ENCODE measurements around the gene SUSD6.

SUSD6 gene

DNA sequence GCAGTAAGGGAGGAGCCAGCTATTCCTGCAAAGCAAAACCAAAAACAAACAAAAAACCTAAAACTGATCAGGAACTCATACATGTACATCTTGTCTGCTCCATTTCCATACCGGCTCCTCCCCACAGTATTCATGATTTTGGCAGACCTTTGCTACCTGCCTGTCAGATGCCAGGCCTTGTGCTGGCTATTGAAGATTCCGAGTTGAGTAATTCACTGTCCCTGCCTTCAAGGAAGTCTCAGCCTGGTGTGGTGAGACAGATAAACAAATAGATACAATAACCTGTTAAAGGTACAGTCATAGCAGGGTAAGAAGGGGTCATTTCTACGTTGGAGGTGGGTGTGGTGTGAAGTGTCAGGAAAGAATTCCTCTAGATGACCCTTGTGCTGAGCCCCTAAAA lies 42.7 kb downstream of the SUSD6 start:
- Histone ChIP-seq H3K4me3 (ENCODE audit: low read depth in 1 of 2, low read length in 2 of 2) (no peak overlapping the region), H3K27me3 (ENCODE audit: control insufficient read depth in 1 of 2, insufficient read depth in 2 of 2, low read length in 2 of 2) (no peaks in the 10 kb centered on the region), H3K9me3 (ENCODE audit: low read length) (no peaks in the 10 kb centered on the region), H3K9ac (ENCODE audit: low read length) (no peak overlapping the region), H3K4me1 (ENCODE audit: insufficient read depth, low read length) (peaks cover 62% of the 10 kb centered on the region), H3K36me3 (ENCODE audit: insufficient read depth, low read length) (no peaks in the 10 kb centered on the region), H3K27ac (ENCODE audit: low read depth, low read length) (no peak overlapping the region)

DNA sequence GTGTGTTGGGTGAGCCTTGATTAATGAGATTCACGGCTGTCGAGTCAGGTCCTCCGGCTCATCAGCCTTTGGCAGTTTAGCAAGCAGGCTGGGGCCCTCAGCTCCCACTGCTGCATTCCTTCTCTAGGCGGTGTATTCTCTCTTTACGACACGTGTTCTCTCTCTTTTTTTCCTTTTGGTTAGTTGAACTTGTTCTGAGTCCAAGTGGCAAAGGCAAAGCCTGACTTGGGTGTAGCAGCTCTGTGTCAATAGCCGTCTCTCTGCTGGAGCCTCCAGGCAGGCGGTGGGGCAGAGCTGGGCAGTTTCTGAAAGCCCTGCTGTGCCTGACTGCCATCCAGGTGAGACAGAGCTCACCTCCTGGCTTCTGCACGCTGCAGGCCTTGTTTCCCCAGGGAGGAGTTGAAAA lies 46.6 kb downstream of the SUSD6 start:
- Histone ChIP-seq H3K4me1 (ENCODE audit: insufficient read depth, low read length) (peaks cover 47% of the 10 kb centered on the region), H3K9me3 (ENCODE audit: low read length) (no peaks in the 10 kb centered on the region), H3K27me3 (ENCODE audit: control insufficient read depth in 1 of 2, insufficient read depth in 2 of 2, low read length in 2 of 2) (no peaks in the 10 kb centered on the region), H3K27ac (ENCODE audit: low read depth, low read length) (peak overlapping the region; percentile 66), H3K4me3 (ENCODE audit: low read depth in 1 of 2, low read length in 2 of 2) (no peak overlapping the region), H3K9ac (ENCODE audit: low read length) (no peak overlapping the region), H3K36me3 (ENCODE audit: insufficient read depth, low read length) (peaks cover 4% of the 10 kb centered on the region)

DNA sequence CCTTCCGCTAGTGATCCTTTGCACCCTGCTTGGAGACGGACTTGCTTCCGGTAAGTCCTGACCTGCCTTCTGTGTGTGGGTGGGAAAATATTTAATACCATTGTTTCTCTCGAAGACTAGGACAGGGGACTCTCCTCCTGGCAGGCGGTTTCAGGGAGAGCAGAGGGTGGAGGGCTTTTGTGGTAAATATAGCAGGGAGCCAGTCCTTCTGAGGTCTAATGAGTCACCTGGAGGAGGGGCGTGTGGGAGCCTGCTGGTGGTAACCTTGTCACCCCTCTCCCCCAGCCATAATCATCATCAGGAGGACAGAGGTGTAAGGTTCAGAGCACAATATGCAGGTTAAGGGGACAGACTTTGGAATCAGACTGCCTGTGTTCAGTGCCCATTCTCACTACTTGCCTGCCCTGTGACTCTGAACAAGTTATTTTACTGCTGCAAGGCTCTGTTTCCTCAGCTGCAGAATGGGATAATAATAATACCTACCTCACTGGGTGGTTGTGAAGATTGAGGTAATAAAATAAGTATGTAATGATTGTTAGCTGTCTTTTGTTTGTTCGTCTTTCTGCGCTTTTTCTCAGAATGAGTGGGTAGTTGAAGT lies 47.4 kb downstream of the SUSD6 start:
- no peak overlapping the region for H3K4me3 ChIP-seq (ENCODE audit: low read depth in 1 of 2, low read length in 2 of 2)
- H3K4me1 ChIP-seq (ENCODE audit: insufficient read depth, low read length): peaks cover 47% of the 10 kb centered on the region
- peaks cover 4% of the 10 kb centered on the region for H3K36me3 ChIP-seq (ENCODE audit: insufficient read depth, low read length)
- no peaks in the 10 kb centered on the region for H3K9me3 ChIP-seq (ENCODE audit: low read length)
- no peak overlapping the region for H3K9ac ChIP-seq (ENCODE audit: low read length)
- H3K27ac ChIP-seq (ENCODE audit: low read depth, low read length): no peak overlapping the region
- no peaks in the 10 kb centered on the region for H3K27me3 ChIP-seq (ENCODE audit: control insufficient read depth in 1 of 2, insufficient read depth in 2 of 2, low read length in 2 of 2)

DNA sequence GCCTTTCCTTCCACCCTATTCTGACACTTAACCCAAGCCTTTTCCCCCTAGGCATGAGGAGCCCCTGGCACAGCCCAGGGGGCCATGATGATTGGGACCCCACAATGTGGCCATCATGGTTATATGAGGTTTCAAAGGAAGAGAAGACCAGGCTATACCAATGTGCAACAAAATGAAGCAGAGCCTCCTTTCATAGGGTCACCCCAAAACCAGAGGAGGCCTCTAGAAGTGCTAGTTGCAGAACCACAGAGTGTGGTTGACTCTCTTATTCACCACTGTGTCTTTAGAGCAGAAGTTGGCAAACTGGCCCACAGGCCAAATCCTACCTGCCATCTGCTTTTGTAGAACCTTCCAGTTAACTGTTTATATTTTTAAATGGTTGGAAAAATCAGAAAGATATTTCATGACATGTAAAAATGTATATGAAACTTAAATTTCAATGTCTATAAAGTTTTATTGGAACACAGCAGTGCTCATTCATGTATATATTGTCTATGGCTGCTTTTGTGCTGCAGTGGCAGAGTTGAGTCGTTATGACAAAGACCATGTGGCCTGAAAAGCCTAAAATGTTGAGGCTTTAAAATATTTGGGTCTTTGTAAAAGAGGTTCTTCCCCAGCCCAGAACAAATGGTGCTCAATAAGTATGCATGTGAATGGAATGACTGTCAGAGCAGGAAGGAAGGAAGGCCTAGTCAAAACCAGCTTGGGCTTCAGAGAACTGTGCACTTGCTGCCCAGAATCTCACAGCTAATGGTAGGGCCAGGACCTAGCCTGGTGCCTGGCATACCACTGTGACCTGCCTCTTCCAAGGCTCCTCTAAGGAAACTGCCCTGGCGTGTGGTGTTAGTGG lies 49.2 kb downstream of the SUSD6 start:
- no peak overlapping the region for H3K27ac ChIP-seq (ENCODE audit: low read depth, low read length)
- H3K4me3 ChIP-seq (ENCODE audit: low read depth in 1 of 2, low read length in 2 of 2): no peak overlapping the region

DNA sequence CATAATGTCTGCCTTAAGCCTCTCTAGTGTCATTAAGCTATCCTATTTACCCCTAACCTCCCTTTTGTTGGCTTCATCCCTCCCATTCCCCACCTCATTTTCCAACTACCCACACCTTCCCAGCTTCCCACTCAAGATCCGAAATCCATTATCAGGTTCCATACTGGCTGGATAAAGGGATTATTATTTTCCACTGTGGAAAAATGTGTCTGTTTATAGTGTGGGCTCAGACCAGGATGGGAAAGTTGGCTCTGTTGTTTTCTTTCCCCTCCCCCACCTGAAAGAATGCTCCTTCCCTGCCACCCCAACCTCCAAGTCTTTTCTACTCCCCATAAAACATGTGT lies 49.8 kb downstream of the SUSD6 start:
- Histone ChIP-seq H3K36me3 (ENCODE audit: insufficient read depth, low read length) (peaks cover 4% of the 10 kb centered on the region), H3K4me1 (ENCODE audit: insufficient read depth, low read length) (peaks cover 65% of the 10 kb centered on the region), H3K9me3 (ENCODE audit: low read length) (no peaks in the 10 kb centered on the region), H3K4me3 (ENCODE audit: low read depth in 1 of 2, low read length in 2 of 2) (no peak overlapping the region), H3K9ac (ENCODE audit: low read length) (no peak overlapping the region), H3K27me3 (ENCODE audit: control insufficient read depth in 1 of 2, insufficient read depth in 2 of 2, low read length in 2 of 2) (no peaks in the 10 kb centered on the region), H3K27ac (ENCODE audit: low read depth, low read length) (no peak overlapping the region)

More for the DNA sequence above, 49.2 kb downstream of the SUSD6 start:
- Histone ChIP-seq H3K36me3 (ENCODE audit: insufficient read depth, low read length) (peaks cover 4% of the 10 kb centered on the region), H3K9ac (ENCODE audit: low read length) (no peak overlapping the region), H3K4me1 (ENCODE audit: insufficient read depth, low read length) (peaks cover 59% of the 10 kb centered on the region), H3K27me3 (ENCODE audit: control insufficient read depth in 1 of 2, insufficient read depth in 2 of 2, low read length in 2 of 2) (no peaks in the 10 kb centered on the region), H3K9me3 (ENCODE audit: low read length) (no peaks in the 10 kb centered on the region)

DNA sequence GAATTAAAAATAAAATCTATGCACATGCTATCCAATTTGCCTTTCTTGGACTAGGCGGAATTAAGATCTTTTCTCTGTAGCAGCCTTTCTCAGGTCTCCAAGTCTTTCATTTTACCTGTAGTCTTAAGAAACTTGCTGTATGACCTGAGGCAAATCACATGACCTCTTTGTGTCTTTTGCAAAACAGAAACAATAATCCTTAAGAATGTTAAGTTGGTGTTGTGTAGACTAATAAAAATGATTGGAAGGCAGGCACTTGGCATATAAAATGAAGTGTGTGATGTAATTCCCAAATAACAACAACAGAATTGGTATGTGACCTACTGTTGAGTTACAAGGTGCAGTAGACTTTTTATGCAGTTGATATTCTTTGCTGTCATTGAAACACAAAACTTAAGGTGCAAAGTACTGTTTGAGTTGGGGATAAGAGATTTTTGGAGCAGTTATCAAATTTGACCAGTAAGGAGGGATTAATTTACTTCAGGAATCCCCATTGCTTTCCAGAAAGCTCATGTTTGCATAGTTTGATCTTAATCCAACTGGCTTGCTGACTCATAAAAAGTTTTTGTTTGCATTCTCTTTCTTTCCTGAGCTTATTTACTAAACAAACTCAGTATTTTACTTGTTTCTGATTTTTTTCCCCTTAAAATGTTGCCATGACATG lies 51.4 kb downstream of the SUSD6 start:
- peak overlapping the region; percentile 65 for H3K27ac ChIP-seq (ENCODE audit: low read depth, low read length)
- no peaks in the 10 kb centered on the region for H3K9me3 ChIP-seq (ENCODE audit: low read length)
- H3K4me3 ChIP-seq (ENCODE audit: low read depth in 1 of 2, low read length in 2 of 2): no peak overlapping the region
- peaks cover 4% of the 10 kb centered on the region for H3K36me3 ChIP-seq (ENCODE audit: insufficient read depth, low read length)
- no peak overlapping the region for H3K9ac ChIP-seq (ENCODE audit: low read length)
- H3K4me1 ChIP-seq (ENCODE audit: insufficient read depth, low read length): peaks cover 72% of the 10 kb centered on the region
- H3K27me3 ChIP-seq (ENCODE audit: control insufficient read depth in 1 of 2, insufficient read depth in 2 of 2, low read length in 2 of 2): no peaks in the 10 kb centered on the region

DNA sequence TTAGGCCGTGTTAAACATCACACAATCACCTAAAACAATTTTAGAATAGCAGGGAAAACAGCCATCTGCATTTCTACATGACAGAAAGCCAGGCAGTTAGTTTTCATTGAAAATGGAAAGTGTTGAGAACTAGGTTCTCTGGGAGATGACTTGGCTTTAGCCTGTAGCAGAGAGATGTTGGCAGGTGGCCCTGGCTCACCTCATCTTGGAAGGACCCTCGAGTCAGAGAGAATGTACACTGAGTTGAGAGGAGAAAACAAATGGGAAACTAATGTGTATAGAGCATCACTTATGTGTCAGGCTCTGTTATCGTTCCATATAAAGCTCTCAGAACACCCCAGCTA lies 51.9 kb downstream of the SUSD6 start:
- Histone ChIP-seq H3K36me3 (ENCODE audit: insufficient read depth, low read length) (peaks cover 4% of the 10 kb centered on the region), H3K4me1 (ENCODE audit: insufficient read depth, low read length) (peaks cover 67% of the 10 kb centered on the region), H3K9me3 (ENCODE audit: low read length) (no peaks in the 10 kb centered on the region), H3K27ac (ENCODE audit: low read depth, low read length) (peak overlapping the region; percentile 65), H3K4me3 (ENCODE audit: low read depth in 1 of 2, low read length in 2 of 2) (no peak overlapping the region), H3K9ac (ENCODE audit: low read length) (no peak overlapping the region), H3K27me3 (ENCODE audit: control insufficient read depth in 1 of 2, insufficient read depth in 2 of 2, low read length in 2 of 2) (no peaks in the 10 kb centered on the region)

DNA sequence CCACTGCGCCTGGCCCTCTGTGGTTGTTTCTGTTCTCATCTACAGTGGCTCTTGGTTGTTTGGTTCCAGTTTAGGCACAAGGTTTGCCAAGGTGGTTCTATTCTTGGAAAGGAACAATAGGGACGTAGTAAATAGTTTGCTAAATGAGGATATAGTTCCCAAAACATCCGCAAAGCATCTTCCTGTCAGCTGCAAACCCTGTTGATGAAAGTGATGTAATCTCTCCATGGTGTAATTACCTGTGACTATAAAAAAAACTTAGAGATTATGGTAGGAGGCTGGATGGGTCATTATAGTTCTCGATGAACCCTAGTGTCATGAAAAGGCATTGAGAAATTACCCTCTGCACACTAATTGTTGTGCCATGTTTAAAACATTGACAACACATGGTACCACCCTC lies 52.9 kb downstream of the SUSD6 start:
- no peak overlapping the region for H3K9ac ChIP-seq (ENCODE audit: low read length)
- H3K4me3 ChIP-seq (ENCODE audit: low read depth in 1 of 2, low read length in 2 of 2): no peak overlapping the region
- peaks cover 63% of the 10 kb centered on the region for H3K4me1 ChIP-seq (ENCODE audit: insufficient read depth, low read length)
- peaks cover 4% of the 10 kb centered on the region for H3K36me3 ChIP-seq (ENCODE audit: insufficient read depth, low read length)
- no peaks in the 10 kb centered on the region for H3K9me3 ChIP-seq (ENCODE audit: low read length)
- H3K27ac ChIP-seq (ENCODE audit: low read depth, low read length): peak overlapping the region; percentile 65
- H3K27me3 ChIP-seq (ENCODE audit: control insufficient read depth in 1 of 2, insufficient read depth in 2 of 2, low read length in 2 of 2): no peaks in the 10 kb centered on the region

DNA sequence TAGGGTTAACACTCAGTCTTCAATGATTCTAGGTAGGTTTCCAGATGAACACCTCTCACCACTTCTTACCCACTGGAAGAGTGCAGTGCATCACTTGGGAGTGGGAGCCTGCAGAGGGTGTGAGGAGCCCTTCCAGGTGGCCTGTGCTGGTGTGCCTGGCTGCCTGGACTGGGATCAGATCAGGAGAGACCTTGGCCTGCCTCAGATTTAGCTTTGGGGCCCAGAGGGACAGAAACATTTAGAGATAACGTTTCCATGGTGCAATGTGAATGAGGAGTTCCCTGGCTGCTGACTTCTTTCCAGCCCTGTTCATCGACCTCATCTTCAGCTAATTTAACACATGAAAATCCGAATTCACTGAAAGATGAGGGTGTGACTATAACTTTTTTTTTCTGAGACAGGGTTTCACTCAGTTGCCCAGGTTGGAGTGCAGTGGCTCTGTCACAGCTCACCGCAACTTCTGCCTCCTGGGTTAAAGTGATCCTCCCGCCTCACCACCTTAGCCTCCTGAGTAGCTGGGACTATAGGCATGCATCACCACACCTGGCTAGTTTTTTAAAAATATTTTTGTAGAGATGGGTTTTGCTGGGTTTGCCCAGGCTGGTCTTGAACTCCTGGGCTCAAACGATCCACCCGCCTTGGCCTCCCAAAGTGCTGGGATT lies 53.6 kb downstream of the SUSD6 start:
- Histone ChIP-seq H3K27ac (ENCODE audit: low read depth, low read length) (peak overlapping the region; percentile 41), H3K4me1 (ENCODE audit: insufficient read depth, low read length) (peaks cover 71% of the 10 kb centered on the region)

DNA sequence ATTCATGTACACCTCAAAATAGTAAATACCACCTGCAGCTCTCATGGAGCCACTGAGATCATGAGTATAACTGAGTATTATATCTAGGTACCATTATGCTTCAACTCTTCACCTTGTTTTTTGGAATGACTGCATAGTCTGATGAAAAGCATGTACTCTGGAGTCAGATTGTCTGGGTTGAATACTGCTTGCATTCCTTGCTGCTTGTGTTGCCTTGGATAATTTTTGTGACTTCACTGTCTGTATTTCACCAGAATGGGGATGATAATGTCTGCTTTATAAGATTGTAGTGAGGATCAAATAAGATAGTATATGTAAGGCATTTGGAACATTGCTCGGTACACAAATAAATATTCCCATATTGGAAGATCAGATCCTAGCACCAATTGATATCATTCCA lies 54.2 kb downstream of the SUSD6 start:
- Histone ChIP-seq H3K27ac (ENCODE audit: low read depth, low read length) (peak overlapping the region; percentile 41), H3K36me3 (ENCODE audit: insufficient read depth, low read length) (no peaks in the 10 kb centered on the region), H3K9me3 (ENCODE audit: low read length) (no peaks in the 10 kb centered on the region), H3K27me3 (ENCODE audit: control insufficient read depth in 1 of 2, insufficient read depth in 2 of 2, low read length in 2 of 2) (no peaks in the 10 kb centered on the region), H3K4me1 (ENCODE audit: insufficient read depth, low read length) (peaks cover 75% of the 10 kb centered on the region), H3K9ac (ENCODE audit: low read length) (no peak overlapping the region), H3K4me3 (ENCODE audit: low read depth in 1 of 2, low read length in 2 of 2) (no peak overlapping the region)

More for the DNA sequence above, 53.6 kb downstream of the SUSD6 start:
- Histone ChIP-seq H3K4me3 (ENCODE audit: low read depth in 1 of 2, low read length in 2 of 2) (no peak overlapping the region), H3K9me3 (ENCODE audit: low read length) (no peaks in the 10 kb centered on the region), H3K27me3 (ENCODE audit: control insufficient read depth in 1 of 2, insufficient read depth in 2 of 2, low read length in 2 of 2) (no peaks in the 10 kb centered on the region), H3K9ac (ENCODE audit: low read length) (no peak overlapping the region), H3K36me3 (ENCODE audit: insufficient read depth, low read length) (peaks cover under 1% of the 10 kb centered on the region)

DNA sequence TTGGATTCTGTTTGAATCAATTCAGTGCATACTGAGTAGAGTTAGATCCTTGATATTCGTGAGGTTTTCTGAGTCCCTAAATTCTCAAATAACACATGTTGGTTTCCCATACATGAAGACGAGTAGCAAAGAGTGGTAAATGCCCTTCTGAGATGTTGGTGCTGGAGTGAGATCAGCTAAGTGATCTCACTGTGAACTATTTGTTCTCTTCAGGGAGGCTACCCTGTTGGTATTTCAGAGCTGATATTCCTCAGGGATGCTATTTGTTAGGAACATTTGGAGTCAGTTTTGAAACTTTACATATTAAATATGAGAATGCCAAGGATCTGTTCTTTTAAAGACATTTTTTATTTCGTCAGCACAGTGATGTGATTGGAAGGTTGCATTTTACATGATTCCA lies 54.7 kb downstream of the SUSD6 start:
- Histone ChIP-seq H3K27me3 (ENCODE audit: control insufficient read depth in 1 of 2, insufficient read depth in 2 of 2, low read length in 2 of 2) (no peaks in the 10 kb centered on the region), H3K4me1 (ENCODE audit: insufficient read depth, low read length) (peaks cover 75% of the 10 kb centered on the region), H3K36me3 (ENCODE audit: insufficient read depth, low read length) (no peaks in the 10 kb centered on the region), H3K27ac (ENCODE audit: low read depth, low read length) (peak overlapping the region; percentile 54), H3K4me3 (ENCODE audit: low read depth in 1 of 2, low read length in 2 of 2) (no peak overlapping the region), H3K9ac (ENCODE audit: low read length) (no peak overlapping the region), H3K9me3 (ENCODE audit: low read length) (no peaks in the 10 kb centered on the region)
